ENCODE results near the gene SUPT6H.

Gene SUPT6H

GRCh38 chr17:28702026-28702751, 40.2 kb downstream of the SUPT6H start:
- DNase-seq (ENCODE audit: low read depth) = no peak

GRCh38 chr17:28702752-28703150, 40.7 kb downstream of the SUPT6H start:
- DNase-seq (ENCODE audit: low read depth) = no peak

DNA sequence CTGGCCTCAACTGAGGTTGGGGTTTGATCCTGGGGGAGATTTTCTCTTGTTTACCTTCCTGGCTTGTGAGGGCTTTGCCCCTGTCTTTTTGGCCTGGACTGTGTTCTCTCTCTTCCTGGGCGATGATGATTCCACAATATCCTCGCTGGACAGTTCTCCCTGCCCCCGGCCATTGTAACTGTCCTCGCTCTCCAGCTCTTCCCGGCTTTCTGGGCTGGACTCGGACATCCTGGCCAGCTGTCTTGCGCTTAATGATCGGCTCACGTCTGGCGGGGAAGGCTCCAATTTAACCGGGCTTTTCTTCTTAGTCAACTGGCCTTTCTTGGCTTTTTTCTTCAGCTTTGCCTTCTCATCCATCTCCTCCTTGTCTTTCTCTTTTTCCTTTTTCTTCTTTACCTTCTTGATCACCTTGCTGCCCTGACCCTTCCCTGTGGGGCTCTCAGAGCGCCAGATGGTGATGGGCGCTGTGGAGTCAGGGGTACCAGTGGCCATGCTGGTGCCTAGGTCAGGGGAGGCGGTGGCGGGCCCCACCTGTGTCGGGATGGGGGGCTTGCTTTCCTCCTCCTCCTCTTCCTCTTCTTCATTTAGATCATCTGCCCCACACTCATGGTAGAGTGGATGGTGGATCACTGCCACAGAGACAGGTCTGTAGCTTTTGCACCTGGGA, 41.7 kb downstream of the SUPT6H start:
- DNase-seq (ENCODE audit: low read depth) = no peak

GRCh38 chr17:28704219-28704858, 42.3 kb downstream of the SUPT6H start:
- no peak for DNase-seq (ENCODE audit: low read depth)

- no peak for DNase-seq (ENCODE audit: low read depth)
Measured at GRCh38 chr17:28705074-28705659, 43.2 kb downstream of the SUPT6H start.

DNA sequence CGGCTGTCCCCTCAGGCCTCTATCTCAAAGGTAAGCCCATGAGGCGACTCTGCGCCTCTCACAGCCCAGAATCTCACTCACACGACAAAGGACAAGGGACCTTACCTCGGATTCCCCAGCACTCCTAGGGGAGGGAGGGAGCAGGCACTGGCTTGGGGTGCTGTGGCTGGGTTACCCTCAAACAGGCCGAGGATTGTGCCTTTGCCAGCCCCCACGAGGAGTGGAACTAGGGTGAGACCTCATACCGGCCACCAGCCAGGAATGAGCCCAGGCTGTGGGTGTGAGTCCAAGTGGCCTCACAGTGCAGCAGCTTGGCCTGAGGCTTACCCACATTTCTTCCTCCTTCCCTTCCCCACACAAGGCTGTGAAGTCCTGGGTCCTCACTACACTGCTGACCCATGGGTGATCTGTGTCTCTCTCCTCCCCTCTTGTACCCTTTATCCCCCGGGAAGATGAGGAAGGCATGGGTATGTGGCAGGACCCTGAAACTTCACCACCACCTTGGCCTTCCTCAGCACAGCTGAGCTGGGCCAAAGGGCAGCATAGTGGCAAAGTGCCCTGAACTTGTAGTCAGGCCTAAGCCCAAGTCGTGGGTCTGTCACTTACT, 43.8 kb downstream of the SUPT6H start:
- DNase-seq (ENCODE audit: low read depth) = no peak

GRCh38 chr17:28706471-28707338, 44.7 kb downstream of the SUPT6H start:
- no peak for DNase-seq (ENCODE audit: low read depth)

GRCh38 chr17:28707339-28707720, 45.3 kb downstream of the SUPT6H start:
- DNase-seq (ENCODE audit: low read depth) = no peak

DNA sequence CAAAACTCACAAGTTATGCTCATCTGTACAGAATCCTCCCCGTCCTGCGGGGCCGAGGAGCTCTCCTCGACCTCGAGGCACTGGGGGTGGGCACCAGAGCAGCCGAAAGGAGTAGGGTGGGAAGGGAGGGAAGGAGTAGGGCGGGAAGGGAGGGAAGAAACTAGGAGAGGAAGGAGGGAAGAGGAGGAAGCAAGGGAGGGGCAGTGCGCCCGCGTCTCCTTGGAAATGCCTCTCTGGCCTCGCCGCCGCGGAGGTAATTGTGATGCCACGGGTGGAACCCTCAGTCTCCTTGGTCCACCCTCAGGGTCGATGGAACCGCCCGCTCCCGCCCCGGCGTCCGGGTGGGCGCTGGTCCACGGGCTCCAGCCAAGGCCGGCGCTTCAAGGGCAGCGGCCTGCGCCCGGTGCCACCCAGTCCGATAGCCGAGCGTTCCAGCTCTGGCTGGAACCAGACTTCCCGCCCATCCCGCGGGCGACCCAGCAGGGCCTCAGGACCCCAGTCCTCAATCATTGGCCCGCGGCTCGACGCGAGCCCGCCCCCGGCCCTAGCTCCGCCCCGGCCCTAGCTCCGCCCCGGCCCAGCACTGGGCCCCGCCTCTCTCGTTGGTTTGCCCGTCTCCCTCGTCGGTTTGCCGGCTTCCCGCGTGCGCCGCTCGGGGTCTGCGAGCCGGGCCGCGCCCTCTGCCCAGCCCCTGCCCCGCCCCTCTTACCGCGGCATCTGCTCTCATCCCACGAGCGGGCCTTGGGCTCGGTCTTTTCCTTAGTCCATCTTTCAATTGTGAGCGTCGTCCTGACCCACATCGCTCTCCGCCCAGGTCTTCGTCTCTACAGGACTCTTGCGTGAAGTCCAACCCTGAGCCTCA, 49.1 kb downstream of the SUPT6H start:
- DNase-seq (ENCODE audit: low read depth) = peak; percentile 76

DNA sequence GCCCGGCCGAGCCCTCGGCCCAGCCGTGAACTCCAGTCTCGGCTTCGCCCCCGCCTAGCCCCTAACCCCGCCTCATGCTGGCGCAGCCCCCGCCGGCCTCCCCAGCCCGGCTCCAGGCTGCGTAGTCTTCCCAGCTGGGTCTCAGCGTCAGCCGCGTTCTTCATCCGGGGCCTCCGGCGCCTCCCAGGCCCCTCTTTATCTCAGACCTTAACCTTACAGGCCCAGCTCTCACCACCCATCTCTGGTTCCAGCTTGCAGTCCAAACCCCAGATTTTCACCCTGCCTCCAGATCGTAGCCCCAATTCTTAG, 49.7 kb downstream of the SUPT6H start, which contains the start of gene PROCA1:
PROCA1 (minus strand) TSS at position 166 of the 309 bp plus-strand sequence. CDS start 228 bp downstream, outside the sequence.
- DNase-seq (ENCODE audit: low read depth) = no peak

DNA sequence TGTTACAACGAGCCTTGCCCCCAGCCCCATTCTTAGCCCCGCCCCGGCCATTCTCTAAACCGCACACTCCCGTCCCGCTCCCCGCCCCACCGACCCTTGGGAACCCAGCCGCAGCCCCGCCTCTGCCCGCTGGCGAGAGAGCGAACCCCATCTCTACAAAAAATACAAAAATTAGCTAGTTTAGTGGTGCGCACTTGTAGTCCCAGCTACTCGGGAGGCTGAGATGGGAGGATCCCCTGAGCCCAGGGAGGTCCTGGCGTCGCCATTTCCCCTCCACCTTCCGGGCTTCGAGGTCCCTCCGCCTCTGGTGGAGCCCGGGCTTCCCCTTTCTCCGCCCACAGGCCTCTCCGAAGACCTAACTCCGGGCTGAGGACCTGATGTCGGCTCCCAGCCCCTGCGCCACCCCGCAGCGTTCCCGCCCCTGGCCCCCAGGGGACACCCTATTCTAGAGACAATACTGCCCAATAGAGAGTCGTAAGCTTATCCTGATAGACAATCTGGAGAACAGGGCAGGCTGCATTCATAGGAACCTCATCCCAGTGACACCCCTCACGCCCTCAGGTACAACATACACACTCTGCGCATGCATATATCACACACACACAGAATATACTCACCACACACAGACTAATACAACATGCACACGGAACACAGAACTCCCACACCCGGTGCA, 50.2 kb downstream of the SUPT6H start:
- DNase-seq (ENCODE audit: low read depth) = peak; percentile 42

- no peak for DNase-seq (ENCODE audit: low read depth)
Measured at GRCh38 chr17:28712705-28713415, 50.9 kb downstream of the SUPT6H start.

- DNase-seq (ENCODE audit: low read depth) = no peak
Measured at GRCh38 chr17:28714281-28714680, 52.3 kb downstream of the SUPT6H start.

DNA sequence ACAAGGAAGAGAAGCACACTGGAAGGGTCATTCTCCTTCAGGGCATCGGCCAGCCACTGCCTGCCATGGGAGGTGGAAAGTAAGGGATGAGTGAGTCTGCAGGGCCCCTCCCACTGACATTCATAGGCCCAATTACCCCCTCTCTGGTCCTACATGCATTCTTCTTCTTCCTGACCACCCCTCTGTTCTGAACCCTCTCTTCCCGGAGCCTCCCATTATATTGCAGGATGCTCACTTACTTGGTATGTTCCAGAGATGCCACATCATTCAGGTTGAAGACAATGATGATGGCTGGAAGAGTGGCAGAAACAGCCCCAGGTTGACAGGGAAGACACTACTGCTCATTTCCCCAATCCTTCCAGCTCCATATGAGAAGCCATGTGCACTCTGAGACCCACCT, 53.2 kb downstream of the SUPT6H start:
- DNase-seq (ENCODE audit: low read depth) = no peak

DNA sequence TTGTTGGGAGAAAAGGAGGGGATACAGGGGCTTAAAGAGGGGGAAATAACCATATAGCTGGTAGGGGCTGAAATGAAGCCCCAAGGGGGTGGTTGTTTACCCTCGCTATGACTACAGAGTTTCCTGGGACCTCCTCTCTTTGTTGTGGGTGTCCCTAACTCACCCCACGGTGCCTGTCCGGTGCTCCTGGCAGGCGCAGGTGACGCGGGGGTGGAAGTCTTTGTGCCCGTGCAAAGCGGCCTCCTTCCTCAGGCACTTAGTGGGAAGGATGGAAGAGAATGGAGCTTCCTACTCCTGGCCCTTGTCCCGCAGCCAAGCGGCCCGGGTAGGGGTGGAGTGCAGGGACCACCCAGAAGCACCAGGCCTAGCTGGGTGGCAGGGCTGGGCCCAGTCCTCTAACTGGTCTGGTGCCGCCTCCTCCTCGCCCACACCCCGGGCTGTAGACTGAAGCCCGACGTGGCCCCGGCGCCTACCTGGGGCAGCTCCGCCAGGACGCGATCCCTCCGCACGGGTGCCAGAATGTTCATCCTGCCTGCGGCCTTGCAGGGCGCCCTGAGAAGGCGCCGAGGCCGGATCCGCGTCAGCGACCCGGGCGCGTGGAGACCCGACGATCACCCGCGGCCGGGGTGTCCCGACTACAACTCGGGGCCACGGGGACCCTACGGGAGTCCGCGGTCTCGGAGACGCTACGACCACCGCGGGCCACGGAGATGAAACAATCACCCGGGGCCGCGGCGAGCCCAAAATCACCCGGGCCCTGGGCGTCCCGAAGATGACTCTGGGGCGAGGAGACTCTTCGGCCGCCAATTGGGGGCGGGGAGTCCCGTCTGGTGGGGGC, 55.0 kb downstream of the SUPT6H start:
- no peak for DNase-seq (ENCODE audit: low read depth)

DNA sequence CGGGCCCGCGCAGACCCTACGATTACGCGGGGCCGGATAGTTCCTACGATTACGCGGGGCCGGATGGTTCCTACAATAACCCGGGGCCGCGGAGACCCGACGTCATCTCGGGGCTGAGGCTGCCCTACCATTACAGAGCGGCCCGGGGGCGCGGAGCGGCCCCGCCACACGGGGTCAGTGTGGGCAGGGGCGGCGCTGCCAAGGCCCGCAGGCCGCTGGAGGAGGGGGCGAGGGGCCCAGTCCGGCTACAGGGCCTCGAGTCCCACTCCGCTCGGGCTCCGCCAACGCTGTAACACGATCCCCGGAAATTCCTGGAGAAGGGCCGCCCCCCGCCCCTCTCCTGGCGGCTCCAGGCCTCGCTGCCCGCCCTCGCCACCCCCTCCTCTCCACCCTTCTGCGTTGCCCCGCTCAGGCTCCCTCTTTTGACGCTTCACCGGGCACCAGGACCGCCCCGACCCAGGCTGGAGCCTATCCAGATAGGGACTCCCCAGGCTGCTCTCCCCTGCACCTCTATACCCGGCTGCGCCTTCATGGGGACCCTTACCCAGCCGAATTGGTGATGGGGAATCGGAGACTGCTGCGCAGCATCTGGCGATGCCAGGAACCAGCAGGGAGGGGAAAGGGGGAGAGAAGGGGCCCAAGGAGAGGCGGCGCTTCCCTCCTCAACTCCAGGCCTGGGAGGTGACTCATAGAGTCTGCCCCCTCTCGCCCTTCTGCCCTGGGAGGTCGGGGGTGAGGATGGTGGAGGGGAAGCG, 55.8 kb downstream of the SUPT6H start, which contains the start of gene RAB34:
RAB34 (minus strand) TSS at position 291 of the 755 bp plus-strand sequence. CDS start 602 bp downstream, outside the sequence.
- no peak for DNase-seq (ENCODE audit: low read depth)

DNA sequence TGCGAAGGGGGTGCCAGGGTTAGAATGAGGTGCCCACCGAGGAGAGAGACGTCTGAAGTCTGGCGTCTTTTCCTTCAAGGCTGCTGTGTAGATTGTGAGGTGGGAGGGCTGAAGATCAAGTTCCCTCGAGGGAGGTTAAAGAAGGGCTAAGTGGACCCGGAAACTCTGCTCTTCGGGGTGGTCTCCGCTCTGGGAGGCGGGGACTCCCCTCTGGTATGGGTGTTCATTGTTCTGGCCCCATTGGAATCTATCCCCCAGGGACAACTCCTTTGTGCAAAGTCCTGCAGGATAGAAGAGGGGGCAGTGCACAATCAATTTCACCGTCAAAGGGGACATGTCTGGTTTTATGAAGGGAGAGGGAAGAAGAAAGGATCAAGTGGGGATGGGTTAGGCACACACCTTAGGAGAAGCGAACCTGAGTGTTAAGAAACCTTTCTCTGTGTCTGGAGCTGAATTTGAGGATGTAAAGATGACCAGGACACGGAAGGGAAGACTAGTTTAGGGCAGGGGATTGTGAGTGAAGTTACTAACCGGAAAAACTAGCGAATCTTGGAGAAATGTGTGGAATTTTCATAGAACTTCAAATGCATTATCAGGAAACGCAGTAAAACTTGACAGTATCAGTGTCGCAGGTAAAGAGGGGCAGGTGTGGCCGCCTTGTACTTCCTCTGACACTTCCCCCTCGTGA, 56.5 kb downstream of the SUPT6H start:
- DNase-seq (ENCODE audit: low read depth) = no peak

All from activated gamma-delta T cell treated with anti-CD3 and anti-CD28 coated beads, Interleukin-2, amount 50 U/mL, for 16 hours (primary cell).